ENCODE results near the gene RAPH1.
"Not testable (repeated sequence)": the region's sequence is repeated elsewhere in the genome, so short reads cannot be mapped to it uniquely, and the experiment has no call there.

The RAPH1 gene

GRCh38 chr2:203431391-203432185 is 103.5 kb downstream of the RAPH1 start:
- DNase-seq (ENCODE audit: low read depth), result no peak

- DNase-seq (ENCODE audit: low read depth), result not testable (repeated sequence)
Observed at GRCh38 chr2:203429643-203430042, 105.5 kb downstream of the RAPH1 start.

- DNase-seq (ENCODE audit: low read depth), result no peak
Observed at GRCh38 chr2:203427061-203427460, 108.0 kb downstream of the RAPH1 start.

GRCh38 chr2:203418271-203418670 is 116.8 kb downstream of the RAPH1 start:
- no peak for DNase-seq (ENCODE audit: low read depth)

GRCh38 chr2:203413796-203414195 is 121.3 kb downstream of the RAPH1 start:
- DNase-seq (ENCODE audit: low read depth), result no peak

GRCh38 chr2:203412546-203413331 is 122.4 kb downstream of the RAPH1 start:
- DNase-seq (ENCODE audit: low read depth), result no peak

- no peak for DNase-seq (ENCODE audit: low read depth)
Observed at GRCh38 chr2:203407496-203407895, 127.6 kb downstream of the RAPH1 start.

GRCh38 chr2:203404996-203405395 is 130.1 kb downstream of the RAPH1 start:
- no peak for DNase-seq (ENCODE audit: low read depth)

- DNase-seq (ENCODE audit: low read depth), result no peak
Observed at GRCh38 chr2:203400805-203401585, 134.1 kb downstream of the RAPH1 start.

GRCh38 chr2:203399031-203399430 is 136.1 kb downstream of the RAPH1 start:
- no peak for DNase-seq (ENCODE audit: low read depth)

- DNase-seq (ENCODE audit: low read depth), result no peak
Observed at GRCh38 chr2:203396667-203397066, 138.4 kb downstream of the RAPH1 start.

- no peak for DNase-seq (ENCODE audit: low read depth)
Observed at GRCh38 chr2:203395858-203396257, 139.2 kb downstream of the RAPH1 start.

- DNase-seq (ENCODE audit: low read depth), result no peak
Observed at GRCh38 chr2:203394519-203395227, 140.4 kb downstream of the RAPH1 start.

GRCh38 chr2:203388153-203388552 is 146.9 kb downstream of the RAPH1 start:
- DNase-seq (ENCODE audit: low read depth), result not testable (repeated sequence)

GRCh38 chr2:203383038-203383437 is 152.1 kb downstream of the RAPH1 start:
- DNase-seq (ENCODE audit: low read depth), result no peak

GRCh38 chr2:203379156-203379555 is 155.9 kb downstream of the RAPH1 start:
- DNase-seq (ENCODE audit: low read depth), result no peak

GRCh38 chr2:203376173-203376572 is 158.9 kb downstream of the RAPH1 start:
- no peak for DNase-seq (ENCODE audit: low read depth)

- not testable (repeated sequence) for DNase-seq (ENCODE audit: low read depth)
Observed at GRCh38 chr2:203372706-203373105, 162.4 kb downstream of the RAPH1 start.

- DNase-seq (ENCODE audit: low read depth), result no peak
Observed at GRCh38 chr2:203366639-203367466, 168.2 kb downstream of the RAPH1 start.

- DNase-seq (ENCODE audit: low read depth), result no peak
Observed at GRCh38 chr2:203361922-203362321, 173.2 kb downstream of the RAPH1 start.

- no peak for DNase-seq (ENCODE audit: low read depth)
Observed at GRCh38 chr2:203361495-203361894, 173.6 kb downstream of the RAPH1 start.

Measured in CMK (cell line).